BE2C (cell line): ENCODE data around the gene PMFBP1.

ENCODE experiments used
- DNase-seq: peaks from one replicate; pipeline ENCODE4 v3.0.0-alpha.2; 2020
- H3K27me3 ChIP-seq: fragments of 250-450 bp; sonication (Bioruptor Pico); 2 replicates; pipeline ENCODE4 v1.5.1; 2020; ENCODE audit warnings: mild to moderate bottlenecking
- H3K36me3 ChIP-seq: fragments of 250-450 bp; sonication (Bioruptor Pico); 2 replicates; pipeline ENCODE4 v1.5.1; 2020; ENCODE audit warnings: mild to moderate bottlenecking
- H3K4me1 ChIP-seq: fragments of 250-450 bp; sonication (Bioruptor Pico); 2 replicates; pipeline ENCODE4 v1.5.1; 2020
- H3K4me3 ChIP-seq: 2 replicates; pipeline ENCODE4 v1.5.1; 2011; ENCODE audit warnings: low read depth, low read length
- H3K9me3 ChIP-seq: fragments of 250-450 bp; sonication (Bioruptor Pico); 2 replicates; pipeline ENCODE4 v1.5.1; 2020
- CTCF ChIP-seq: IDR thresholded peaks from 2 replicates; pipeline ENCODE4 v1.5.1; 2012; ENCODE audit warnings: mild to moderate bottlenecking, low read depth, low read length

The PMFBP1 gene

GRCh38 chr16:72179204-72179970 is 7.4 kb upstream of the PMFBP1 start:
- no peak for DNase-seq
- H3K9me3 ChIP-seq: no peaks in the 10 kb centered on the region; the same call in 1 of the 2 replicates
- no peak for TF ChIP-seq CTCF
- no peaks in the 10 kb centered on the region for H3K27me3 ChIP-seq
- no peaks in the 10 kb centered on the region for H3K4me1 ChIP-seq
- no peaks in the 10 kb centered on the region for H3K36me3 ChIP-seq
- no peak overlapping the region for H3K4me3 ChIP-seq

GRCh38 chr16:72174726-72175125 is 2.8 kb upstream of the PMFBP1 start:
- H3K36me3 ChIP-seq: no peaks in the 10 kb centered on the region
- H3K4me3 ChIP-seq: no peak overlapping the region
- H3K27me3 ChIP-seq: no peaks in the 10 kb centered on the region
- TF ChIP-seq CTCF: no peak
- no peaks in the 10 kb centered on the region; the same call in 1 of the 2 replicates for H3K9me3 ChIP-seq
- no peak for DNase-seq
- peaks cover 3% of the 10 kb centered on the region; the same call in 1 of the 2 replicates for H3K4me1 ChIP-seq

GRCh38 chr16:72173997-72174396 is 2.0 kb upstream of the PMFBP1 start:
- no peaks in the 10 kb centered on the region; the same call in 1 of the 2 replicates for H3K9me3 ChIP-seq
- no peak for TF ChIP-seq CTCF
- no peak for DNase-seq
- no peaks in the 10 kb centered on the region for H3K36me3 ChIP-seq
- no peak overlapping the region for H3K4me3 ChIP-seq
- H3K4me1 ChIP-seq: peaks cover 6% of the 10 kb centered on the region
- no peaks in the 10 kb centered on the region for H3K27me3 ChIP-seq

GRCh38 chr16:72171236-72171635 is 719 bp downstream of the PMFBP1 start:
- H3K27me3 ChIP-seq: no peaks in the 10 kb centered on the region
- H3K4me3 ChIP-seq: no peak overlapping the region
- peaks cover 32% of the 10 kb centered on the region for H3K4me1 ChIP-seq
- H3K9me3 ChIP-seq: no peaks in the 10 kb centered on the region; the same call in 1 of the 2 replicates
- H3K36me3 ChIP-seq: no peaks in the 10 kb centered on the region
- TF ChIP-seq CTCF: no peak
- DNase-seq: no peak

- TF ChIP-seq CTCF: no peak
- no peaks in the 10 kb centered on the region for H3K27me3 ChIP-seq
Observed at GRCh38 chr16:72169708-72170107, 2.2 kb downstream of the PMFBP1 start.

GRCh38 chr16:72168365-72168764 is 3.6 kb downstream of the PMFBP1 start:
- TF ChIP-seq CTCF: no peak
- H3K4me1 ChIP-seq: peaks cover 40% of the 10 kb centered on the region

More at GRCh38 chr16:72169708-72170107, 2.2 kb downstream of the PMFBP1 start:
- Histone ChIP-seq H3K4me1 (peaks cover 39% of the 10 kb centered on the region), H3K36me3 (no peaks in the 10 kb centered on the region), H3K9me3 (no peaks in the 10 kb centered on the region; the same call in 1 of the 2 replicates), H3K4me3 (no peak overlapping the region)
- DNase-seq: no peak

More at GRCh38 chr16:72168365-72168764, 3.6 kb downstream of the PMFBP1 start:
- no peaks in the 10 kb centered on the region for H3K9me3 ChIP-seq
- H3K4me3 ChIP-seq: 0 out of 2 replicates have a peak overlapping the region, but pooled peaks have one; percentile 1
- no peaks in the 10 kb centered on the region for H3K27me3 ChIP-seq
- peak; percentile 9 for DNase-seq
- H3K36me3 ChIP-seq: no peaks in the 10 kb centered on the region
